K562 (cell line): ENCODE results near the gene COG6. TPM values are rescaled to one million over a fixed set of nuclear protein-coding genes. Genes with fewer than 3 reads are reported as not detected.

Experiments
- C11orf30 ChIP-seq: fragments of 450-650 bp; IDR thresholded peaks from 2 replicates; pipeline ENCODE4 v1.6.1; 2016; ENCODE audit warnings: low read depth, mild to moderate bottlenecking
- CREB1 ChIP-seq, 2 experiments: sonication (generic) in 1 of 2; formaldehyde crosslinking in 1 of 2; IDR thresholded peaks; 2 replicates each; pipeline versions ENCODE4 v1.6.1 to v1.8.0; 2012 to 2022; ENCODE audit warnings: inconsistent platforms in 1 of 2, mild to moderate bottlenecking in 1 of 2, missing genetic modification reagents in 1 of 2, moderate library complexity in 1 of 2
- CXXC5 ChIP-seq: fragments of 250-450 bp; sonication (Bioruptor Pico); IDR thresholded peaks from 2 replicates; pipeline ENCODE4 v1.8.0; 2022; ENCODE audit warnings: inconsistent platforms, mild to moderate bottlenecking, moderate library complexity
- EP400 ChIP-seq: fragments of 450-650 bp; IDR thresholded peaks from 2 replicates; pipeline ENCODE4 v1.6.1; 2017; ENCODE audit warnings: antibody characterized with exemption, mild to moderate bottlenecking, moderate library complexity
- LARP7 ChIP-seq: fragments of 450-650 bp; IDR thresholded peaks from 2 replicates; pipeline ENCODE4 v1.6.1; 2016
- NCOA1 ChIP-seq: fragments of 450-650 bp; IDR thresholded peaks from 2 replicates; pipeline ENCODE4 v1.6.1; 2016; ENCODE audit warnings: low read depth
- NFE2 ChIP-seq: IDR thresholded peaks from 2 replicates; pipeline ENCODE4 v1.6.1; 2014; ENCODE audit warnings: antibody characterized with exemption, low read depth
- NONO ChIP-seq, 2 experiments: fragments of 200-400 bp in 1 of 2; fragments of 450-650 bp in 1 of 2; formaldehyde crosslinking in 1 of 2; IDR thresholded peaks; 2 replicates each; pipeline ENCODE4 v1.6.1; 2017; ENCODE audit warnings: low read depth in 2 of 2, mild to moderate bottlenecking in 2 of 2, moderate library complexity in 2 of 2, low read length in 1 of 2
- RUNX1 ChIP-seq: sonication (generic); IDR thresholded peaks from 2 replicates; pipeline ENCODE4 v1.6.1; 2016; ENCODE audit warnings: antibody characterized with exemption, low read depth
- SMARCE1 ChIP-seq: fragments of 450-650 bp; IDR thresholded peaks from 2 replicates; pipeline ENCODE4 v1.7.1; 2016; ENCODE audit warnings: mild to moderate bottlenecking
- TAF1 ChIP-seq: IDR thresholded peaks from 2 replicates; pipeline ENCODE4 v1.6.1; 2011; ENCODE audit warnings: mild to moderate bottlenecking, low read length, moderate library complexity; ENCODE audit not compliant: insufficient read depth, control insufficient read depth, severe bottlenecking; ENCODE audit errors: extremely low read depth
- TSC22D4 ChIP-seq: fragments of 450-650 bp; IDR thresholded peaks from 2 replicates; pipeline ENCODE4 v1.6.1; 2016; ENCODE audit warnings: missing genetic modification characterization, missing biosample characterization, control low read depth
- XRCC3 ChIP-seq: fragments of 450-650 bp; IDR thresholded peaks from 2 replicates; pipeline ENCODE4 v1.6.1; 2017; ENCODE audit warnings: mild to moderate bottlenecking, moderate library complexity
- ZEB2 ChIP-seq: fragments of 450-650 bp; IDR thresholded peaks from 2 replicates; pipeline ENCODE4 v1.6.1; 2016
- ZNF23 ChIP-seq: fragments of 250-450 bp; sonication (Bioruptor Pico); IDR thresholded peaks from 2 replicates; pipeline ENCODE4 v1.4.0; 2020; ENCODE audit warnings: mild to moderate bottlenecking
- ZNF347 ChIP-seq: fragments of 450-650 bp; formaldehyde crosslinking; IDR thresholded peaks from 2 replicates; pipeline ENCODE4 v1.4.0; 2020; ENCODE audit warnings: low read depth, mild to moderate bottlenecking, moderate library complexity
- polyA plus RNA-seq, 8 experiments: library from polyadenylated mRNA; depleted of rRNA in 4 of 8; stranded (reverse) in 5 of 8; unstranded in 3 of 8; fragments of >200 nt; fragmentation: Nextera tagmentation in 2 of 8; fragmentation: Illumina TruSeq in 1 of 8; extraction: Ambion mirVana in 2 of 8; extraction: Trizol in 1 of 8; gene quantifications; 2 replicates each; pipeline versions ENCODE4 v1.2.1 to v1.2.3, GENCODE V29; 2011 to 2014; ENCODE audit warnings: inconsistent platforms in 1 of 8, missing spikeins in 1 of 8
- total RNA-seq, 7 experiments: library from RNA; depleted of rRNA in 6 of 7; stranded (reverse); fragments of >200 nt in 6 of 7; fragmentation: Illumina TruSeq in 2 of 7; extraction: Trizol in 2 of 7; gene quantifications; 2 replicates each; pipeline versions ENCODE4 v1.2.1 to v1.2.3, GENCODE V29; 2011 to 2021; ENCODE audit warnings: low replicate concordance in 1 of 7
- TF ChIP-seq, protein P1 (sequence below): sonication (generic); formaldehyde crosslinking; IDR thresholded peaks from 2 replicates; pipeline ENCODE4 v1.8.0; 2022; ENCODE audit warnings: mild to moderate bottlenecking, missing genetic modification reagents

COG6 gene
- total and polyA plus RNA-seq, 9 of the 15 experiments (the other 6 are each of a cell fraction or from before 2014, with no cell fraction given), result 2.6 to 20.9 (median 9.6) TPM

DNA sequence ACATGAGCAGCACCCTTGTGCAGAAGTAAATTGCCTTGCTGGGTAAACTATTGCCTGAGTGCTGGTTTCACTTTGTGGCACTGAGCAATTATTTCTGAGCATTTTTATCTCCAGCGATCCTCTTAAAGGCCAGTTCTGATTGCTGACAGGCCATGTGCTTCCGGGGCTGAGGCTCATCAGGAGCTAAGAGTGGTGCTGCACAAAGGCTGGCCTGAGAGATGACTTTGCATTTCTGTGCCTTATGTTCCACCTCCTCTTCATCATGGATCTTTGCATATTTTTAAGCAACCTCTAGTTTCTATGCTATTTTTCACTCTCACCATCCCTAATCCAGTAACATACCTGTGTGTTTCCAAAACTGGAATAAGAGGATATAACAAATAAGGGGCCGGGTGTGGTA, 17.6 kb upstream of the COG6 start (continued):
- TF ChIP-seq, protein P1, sequence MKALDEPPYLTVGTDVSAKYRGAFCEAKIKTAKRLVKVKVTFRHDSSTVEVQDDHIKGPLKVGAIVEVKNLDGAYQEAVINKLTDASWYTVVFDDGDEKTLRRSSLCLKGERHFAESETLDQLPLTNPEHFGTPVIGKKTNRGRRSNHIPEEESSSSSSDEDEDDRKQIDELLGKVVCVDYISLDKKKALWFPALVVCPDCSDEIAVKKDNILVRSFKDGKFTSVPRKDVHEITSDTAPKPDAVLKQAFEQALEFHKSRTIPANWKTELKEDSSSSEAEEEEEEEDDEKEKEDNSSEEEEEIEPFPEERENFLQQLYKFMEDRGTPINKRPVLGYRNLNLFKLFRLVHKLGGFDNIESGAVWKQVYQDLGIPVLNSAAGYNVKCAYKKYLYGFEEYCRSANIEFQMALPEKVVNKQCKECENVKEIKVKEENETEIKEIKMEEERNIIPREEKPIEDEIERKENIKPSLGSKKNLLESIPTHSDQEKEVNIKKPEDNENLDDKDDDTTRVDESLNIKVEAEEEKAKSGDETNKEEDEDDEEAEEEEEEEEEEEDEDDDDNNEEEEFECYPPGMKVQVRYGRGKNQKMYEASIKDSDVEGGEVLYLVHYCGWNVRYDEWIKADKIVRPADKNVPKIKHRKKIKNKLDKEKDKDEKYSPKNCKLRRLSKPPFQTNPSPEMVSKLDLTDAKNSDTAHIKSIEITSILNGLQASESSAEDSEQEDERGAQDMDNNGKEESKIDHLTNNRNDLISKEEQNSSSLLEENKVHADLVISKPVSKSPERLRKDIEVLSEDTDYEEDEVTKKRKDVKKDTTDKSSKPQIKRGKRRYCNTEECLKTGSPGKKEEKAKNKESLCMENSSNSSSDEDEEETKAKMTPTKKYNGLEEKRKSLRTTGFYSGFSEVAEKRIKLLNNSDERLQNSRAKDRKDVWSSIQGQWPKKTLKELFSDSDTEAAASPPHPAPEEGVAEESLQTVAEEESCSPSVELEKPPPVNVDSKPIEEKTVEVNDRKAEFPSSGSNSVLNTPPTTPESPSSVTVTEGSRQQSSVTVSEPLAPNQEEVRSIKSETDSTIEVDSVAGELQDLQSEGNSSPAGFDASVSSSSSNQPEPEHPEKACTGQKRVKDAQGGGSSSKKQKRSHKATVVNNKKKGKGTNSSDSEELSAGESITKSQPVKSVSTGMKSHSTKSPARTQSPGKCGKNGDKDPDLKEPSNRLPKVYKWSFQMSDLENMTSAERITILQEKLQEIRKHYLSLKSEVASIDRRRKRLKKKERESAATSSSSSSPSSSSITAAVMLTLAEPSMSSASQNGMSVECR (CRISPR knock-in tag), result no peak
- TF ChIP-seq CXXC5 (CRISPR knock-in tag), result no peak
- no peak for TF ChIP-seq RUNX1
- TF ChIP-seq XRCC3, result no peak
- TF ChIP-seq NONO (IDR thresholded peaks at IDR 0.05; ENCODE audit: low read depth in 2 of 2, low read length in 1 of 2), result no peak
- peak; percentile 65 for TF ChIP-seq NFE2
- TF ChIP-seq CREB1 (IDR thresholded peaks at IDR 0.05), result no peak
- no peak for TF ChIP-seq CREB1 (CRISPR knock-in tag; IDR thresholded peaks at IDR 0.05)
- no peak for TF ChIP-seq EP400
- no peak for TF ChIP-seq TSC22D4 (tag)
- TF ChIP-seq ZNF23 (CRISPR knock-in tag), result no peak
- no peak for TF ChIP-seq ZEB2
- peak; percentile 30; the same call in 1 of the 2 replicates for TF ChIP-seq C11orf30
- TF ChIP-seq SMARCE1, result no peak
- no peak for TF ChIP-seq TAF1
- TF ChIP-seq LARP7, result no peak
- no peak for TF ChIP-seq ZNF347 (CRISPR knock-in tag)
- no peak for TF ChIP-seq NCOA1
